Measurements from ENCODE around the gene MPP2.

DNA sequence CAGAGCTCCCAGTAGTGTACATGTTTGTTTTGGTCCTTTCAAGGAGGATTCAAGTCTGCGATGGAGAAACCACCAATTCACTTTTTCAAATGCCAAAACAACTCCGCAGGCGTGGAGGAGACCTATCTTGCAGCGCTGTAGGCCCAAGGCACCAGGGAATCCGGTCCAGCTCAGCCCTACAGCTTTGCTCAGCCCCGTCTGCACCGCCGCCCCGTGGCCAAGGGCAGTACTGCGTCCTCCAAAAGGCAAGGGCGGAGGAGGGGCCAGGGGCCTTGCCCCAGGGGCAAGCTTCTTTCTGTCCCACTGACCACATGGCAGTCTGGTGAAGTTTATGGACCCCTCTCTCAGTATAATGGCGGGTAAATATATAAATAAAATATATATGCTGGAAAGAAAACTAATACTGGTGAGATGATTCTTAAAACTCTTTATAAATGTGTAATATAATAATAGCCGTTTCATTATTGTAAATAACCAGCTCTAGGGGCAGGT, 61.1 kb downstream of the MPP2 start:
- TF ChIP-seq, protein P1, sequence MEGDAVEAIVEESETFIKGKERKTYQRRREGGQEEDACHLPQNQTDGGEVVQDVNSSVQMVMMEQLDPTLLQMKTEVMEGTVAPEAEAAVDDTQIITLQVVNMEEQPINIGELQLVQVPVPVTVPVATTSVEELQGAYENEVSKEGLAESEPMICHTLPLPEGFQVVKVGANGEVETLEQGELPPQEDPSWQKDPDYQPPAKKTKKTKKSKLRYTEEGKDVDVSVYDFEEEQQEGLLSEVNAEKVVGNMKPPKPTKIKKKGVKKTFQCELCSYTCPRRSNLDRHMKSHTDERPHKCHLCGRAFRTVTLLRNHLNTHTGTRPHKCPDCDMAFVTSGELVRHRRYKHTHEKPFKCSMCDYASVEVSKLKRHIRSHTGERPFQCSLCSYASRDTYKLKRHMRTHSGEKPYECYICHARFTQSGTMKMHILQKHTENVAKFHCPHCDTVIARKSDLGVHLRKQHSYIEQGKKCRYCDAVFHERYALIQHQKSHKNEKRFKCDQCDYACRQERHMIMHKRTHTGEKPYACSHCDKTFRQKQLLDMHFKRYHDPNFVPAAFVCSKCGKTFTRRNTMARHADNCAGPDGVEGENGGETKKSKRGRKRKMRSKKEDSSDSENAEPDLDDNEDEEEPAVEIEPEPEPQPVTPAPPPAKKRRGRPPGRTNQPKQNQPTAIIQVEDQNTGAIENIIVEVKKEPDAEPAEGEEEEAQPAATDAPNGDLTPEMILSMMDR (IDR thresholded peaks at IDR 0.05; ENCODE audit: low read depth, low read length, missing input control): peak; percentile 96
- TF ChIP-seq JUND (IDR thresholded peaks at IDR 0.05) (no peak), TAF1 (conservative IDR thresholded peaks at IDR 0.05) (no peak), GABPA (IDR thresholded peaks at IDR 0.05 in 1 of 2, conservative IDR thresholded peaks at IDR 0.05 in 1 of 2) (no peak)
- TF ChIP-seq, protein P2, sequence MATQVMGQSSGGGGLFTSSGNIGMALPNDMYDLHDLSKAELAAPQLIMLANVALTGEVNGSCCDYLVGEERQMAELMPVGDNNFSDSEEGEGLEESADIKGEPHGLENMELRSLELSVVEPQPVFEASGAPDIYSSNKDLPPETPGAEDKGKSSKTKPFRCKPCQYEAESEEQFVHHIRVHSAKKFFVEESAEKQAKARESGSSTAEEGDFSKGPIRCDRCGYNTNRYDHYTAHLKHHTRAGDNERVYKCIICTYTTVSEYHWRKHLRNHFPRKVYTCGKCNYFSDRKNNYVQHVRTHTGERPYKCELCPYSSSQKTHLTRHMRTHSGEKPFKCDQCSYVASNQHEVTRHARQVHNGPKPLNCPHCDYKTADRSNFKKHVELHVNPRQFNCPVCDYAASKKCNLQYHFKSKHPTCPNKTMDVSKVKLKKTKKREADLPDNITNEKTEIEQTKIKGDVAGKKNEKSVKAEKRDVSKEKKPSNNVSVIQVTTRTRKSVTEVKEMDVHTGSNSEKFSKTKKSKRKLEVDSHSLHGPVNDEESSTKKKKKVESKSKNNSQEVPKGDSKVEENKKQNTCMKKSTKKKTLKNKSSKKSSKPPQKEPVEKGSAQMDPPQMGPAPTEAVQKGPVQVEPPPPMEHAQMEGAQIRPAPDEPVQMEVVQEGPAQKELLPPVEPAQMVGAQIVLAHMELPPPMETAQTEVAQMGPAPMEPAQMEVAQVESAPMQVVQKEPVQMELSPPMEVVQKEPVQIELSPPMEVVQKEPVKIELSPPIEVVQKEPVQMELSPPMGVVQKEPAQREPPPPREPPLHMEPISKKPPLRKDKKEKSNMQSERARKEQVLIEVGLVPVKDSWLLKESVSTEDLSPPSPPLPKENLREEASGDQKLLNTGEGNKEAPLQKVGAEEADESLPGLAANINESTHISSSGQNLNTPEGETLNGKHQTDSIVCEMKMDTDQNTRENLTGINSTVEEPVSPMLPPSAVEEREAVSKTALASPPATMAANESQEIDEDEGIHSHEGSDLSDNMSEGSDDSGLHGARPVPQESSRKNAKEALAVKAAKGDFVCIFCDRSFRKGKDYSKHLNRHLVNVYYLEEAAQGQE (IDR thresholded peaks at IDR 0.05): no peak

Measured in liver (tissue), 3 donors.